IPS-20b (cell line): ENCODE results near the gene CEP104.

Experiments used
- H3K27ac ChIP-seq: one replicate; pipeline ENCODE4 v1.5.1; 2013; ENCODE audit warnings: low read length
- H3K27me3 ChIP-seq: 2 replicates; pipeline ENCODE4 v1.6.1; 2013; ENCODE audit warnings: mild to moderate bottlenecking, low read length, inconsistent platforms; ENCODE audit not compliant: insufficient read depth
- H3K36me3 ChIP-seq: 2 replicates; pipeline ENCODE4 v1.6.1; 2013; ENCODE audit warnings: low read depth, mild to moderate bottlenecking, inconsistent platforms, low read length, moderate library complexity; ENCODE audit not compliant: insufficient read depth
- H3K4me1 ChIP-seq: 2 replicates; pipeline ENCODE4 v1.6.1; 2013; ENCODE audit warnings: mild to moderate bottlenecking, control low read depth, inconsistent platforms, low read length, moderate library complexity; ENCODE audit not compliant: insufficient read depth
- H3K4me3 ChIP-seq: 2 replicates; pipeline ENCODE4 v1.5.1; 2013; ENCODE audit warnings: mild to moderate bottlenecking, low read length, inconsistent platforms
- H3K9ac ChIP-seq: 2 replicates; pipeline ENCODE4 v1.6.1; 2013; ENCODE audit warnings: low read depth, mild to moderate bottlenecking, inconsistent platforms, low read length, moderate library complexity
- H3K9me3 ChIP-seq: 2 replicates; pipeline ENCODE4 v1.6.1; 2013; ENCODE audit warnings: mild to moderate bottlenecking, low read depth, low read length, inconsistent platforms; ENCODE audit not compliant: insufficient read depth

CEP104 gene

DNA sequence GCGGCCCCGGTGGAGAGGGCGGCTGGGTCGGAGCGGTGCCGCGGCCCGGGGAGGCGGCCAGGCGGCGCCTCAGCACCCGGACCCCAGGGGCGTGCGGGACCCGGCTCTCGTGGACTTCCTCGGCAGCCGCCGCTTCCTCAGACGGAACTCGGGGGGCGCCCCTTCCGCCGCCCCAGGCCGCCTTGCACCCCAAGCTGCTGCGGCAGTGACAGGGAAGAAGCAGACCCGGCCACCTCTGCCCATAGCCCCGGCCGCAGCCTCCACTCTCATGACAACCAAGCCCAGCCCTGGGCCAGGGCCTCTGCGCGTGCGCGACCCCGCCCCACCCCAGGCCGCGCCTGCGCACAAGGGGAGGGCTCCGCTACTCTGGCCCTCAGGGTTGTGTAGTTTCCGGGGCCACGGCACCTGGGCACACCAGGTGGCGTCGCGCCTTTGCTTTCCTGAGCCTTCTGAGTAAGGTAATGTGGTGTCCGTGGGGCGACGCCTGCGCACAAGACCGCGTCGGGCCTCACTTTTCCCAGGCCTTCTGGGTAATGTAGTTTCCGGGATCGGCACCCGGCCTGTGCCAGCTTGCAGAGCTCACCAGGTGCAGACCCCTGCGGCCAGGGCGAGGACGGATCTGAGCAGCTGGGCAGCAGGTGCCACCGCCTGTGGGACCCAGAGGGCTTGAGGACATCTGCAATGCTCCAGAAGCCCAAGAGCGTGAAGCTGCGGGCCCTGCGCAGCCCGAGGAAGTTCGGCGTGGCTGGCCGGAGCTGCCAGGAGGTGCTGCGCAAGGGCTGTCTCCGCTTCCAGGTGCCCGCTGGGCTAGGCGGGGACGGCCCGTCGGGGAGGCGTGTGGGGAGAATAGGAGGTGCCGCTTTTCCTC, at the start of gene CEP104, which contains the start of gene DFFB:
CEP104 (minus strand) TSS at position 289 of the 868 bp plus-strand sequence. CDS start 4,804 bp downstream, outside the sequence.
DFFB (plus strand) TSS at position 554 of the 868 bp plus-strand sequence; CDS start at position 682, 128 bp downstream.
- no peaks in the 10 kb centered on the region for H3K36me3 ChIP-seq
- peaks cover 25% of the 10 kb centered on the region for H3K27me3 ChIP-seq
- H3K4me1 ChIP-seq, result peaks cover 7% of the 10 kb centered on the region; the same call in 1 of the 2 replicates
- no peak within 1 kb of the TSS for H3K27ac ChIP-seq
- H3K9ac ChIP-seq, result peak within 1 kb of the TSS; percentile 63; the same call in 1 of the 2 replicates
- H3K9me3 ChIP-seq, result no peaks in the 10 kb centered on the region
- H3K4me3 ChIP-seq, result peak within 1 kb of the TSS; percentile 93

DNA sequence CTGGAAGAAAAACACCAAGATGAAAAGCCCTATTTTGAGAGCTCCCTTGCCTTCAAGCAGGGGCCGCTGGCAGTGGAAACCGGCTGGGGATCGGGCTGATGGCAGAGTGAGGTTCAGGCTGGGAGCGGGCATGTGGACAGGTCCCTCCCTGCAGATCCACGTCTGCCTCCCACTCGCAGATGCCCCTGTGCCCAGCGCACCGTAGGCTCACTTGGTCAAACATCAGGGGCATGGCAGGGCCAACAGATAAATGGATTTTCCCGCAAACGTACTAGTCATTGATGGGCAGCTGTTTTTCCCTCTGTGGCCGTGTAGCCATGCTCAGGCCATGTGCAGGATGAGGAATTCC, 49.6 kb upstream of the CEP104 start:
- no peak overlapping the region for H3K4me3 ChIP-seq
- peaks cover 3% of the 10 kb centered on the region; the same call in 1 of the 2 replicates for H3K27me3 ChIP-seq
- H3K9ac ChIP-seq, result no peak overlapping the region
- no peaks in the 10 kb centered on the region; the same call in 1 of the 2 replicates for H3K4me1 ChIP-seq
- H3K36me3 ChIP-seq, result no peaks in the 10 kb centered on the region
- H3K9me3 ChIP-seq, result no peaks in the 10 kb centered on the region
- no peak overlapping the region for H3K27ac ChIP-seq

DNA sequence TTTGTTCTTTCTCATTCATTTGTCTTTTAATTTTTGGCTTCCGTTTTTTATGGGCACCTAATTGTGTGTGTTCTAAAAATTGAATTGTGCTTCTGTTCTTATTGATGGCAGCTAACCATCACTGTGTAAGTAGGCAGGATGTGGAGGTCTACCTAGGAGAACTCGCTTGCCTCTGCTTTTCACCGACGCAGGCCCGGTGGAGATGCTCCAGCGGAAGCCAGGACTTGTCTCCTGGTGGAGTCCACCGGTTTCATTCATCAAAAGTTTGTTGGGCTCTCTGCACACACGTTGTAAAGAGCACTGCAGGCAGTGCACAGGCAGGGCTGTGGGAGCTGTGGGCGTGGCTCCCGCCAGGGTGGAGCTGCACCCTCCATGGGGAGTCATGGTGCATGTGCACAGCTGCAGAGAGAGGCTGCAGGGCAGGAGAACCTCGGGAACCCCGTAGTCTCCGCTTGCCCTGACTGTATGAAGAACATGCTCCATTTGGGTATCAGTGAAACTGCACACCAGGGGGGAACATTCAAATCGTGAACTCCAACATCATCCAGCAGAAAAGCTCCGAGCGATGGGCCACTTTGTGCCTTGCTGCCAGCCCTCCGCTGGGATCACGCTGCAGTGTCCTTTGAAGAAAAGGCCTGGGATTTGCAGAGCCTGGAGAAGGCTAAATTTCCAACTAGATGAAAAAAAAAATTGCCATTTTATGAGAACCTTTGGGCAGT, 49.1 kb upstream of the CEP104 start:
- Histone ChIP-seq H3K27me3 (no peaks in the 10 kb centered on the region), H3K4me1 (no peaks in the 10 kb centered on the region; the same call in 1 of the 2 replicates), H3K4me3 (no peak overlapping the region), H3K9ac (no peak overlapping the region), H3K36me3 (no peaks in the 10 kb centered on the region), H3K27ac (no peak overlapping the region), H3K9me3 (no peaks in the 10 kb centered on the region)

DNA sequence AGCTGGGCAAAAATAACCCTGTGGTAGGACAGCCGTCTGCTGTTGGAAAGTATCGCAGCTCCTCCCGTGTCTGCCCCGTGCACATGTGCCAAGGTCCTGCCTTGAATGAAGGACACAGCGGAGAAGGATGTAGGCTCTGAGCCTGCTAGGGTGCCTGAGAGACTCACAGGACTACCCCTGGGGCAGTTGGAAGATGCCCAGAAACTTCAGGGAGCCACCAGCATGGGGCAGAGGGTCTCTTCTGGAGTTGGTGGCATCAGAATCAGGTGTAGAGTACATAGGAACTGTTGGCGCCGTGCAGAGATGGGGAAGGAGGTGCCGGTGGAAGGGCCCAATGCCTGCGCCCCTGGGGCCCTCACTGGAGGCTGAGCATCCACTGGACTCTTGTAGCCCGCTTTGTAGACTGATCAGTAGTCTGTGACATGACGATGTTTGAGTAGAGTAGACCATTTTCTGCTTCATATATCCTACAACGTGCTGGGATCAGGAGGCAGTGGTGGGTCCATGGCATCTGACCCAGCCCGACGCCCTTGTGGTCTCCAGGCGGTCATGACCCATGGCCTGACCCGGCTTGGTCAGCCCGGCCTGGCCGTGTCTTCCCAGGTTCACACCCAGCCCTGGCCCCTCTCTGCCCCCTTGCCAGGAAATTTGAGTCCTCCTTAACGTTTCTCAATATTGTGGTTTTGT, 48.4 kb upstream of the CEP104 start:
- H3K9me3 ChIP-seq, result no peaks in the 10 kb centered on the region
- no peaks in the 10 kb centered on the region for H3K27me3 ChIP-seq
- no peaks in the 10 kb centered on the region; the same call in 1 of the 2 replicates for H3K4me1 ChIP-seq
- H3K4me3 ChIP-seq, result no peak overlapping the region
- H3K36me3 ChIP-seq, result no peaks in the 10 kb centered on the region
- no peak overlapping the region for H3K9ac ChIP-seq
- H3K27ac ChIP-seq, result no peak overlapping the region

DNA sequence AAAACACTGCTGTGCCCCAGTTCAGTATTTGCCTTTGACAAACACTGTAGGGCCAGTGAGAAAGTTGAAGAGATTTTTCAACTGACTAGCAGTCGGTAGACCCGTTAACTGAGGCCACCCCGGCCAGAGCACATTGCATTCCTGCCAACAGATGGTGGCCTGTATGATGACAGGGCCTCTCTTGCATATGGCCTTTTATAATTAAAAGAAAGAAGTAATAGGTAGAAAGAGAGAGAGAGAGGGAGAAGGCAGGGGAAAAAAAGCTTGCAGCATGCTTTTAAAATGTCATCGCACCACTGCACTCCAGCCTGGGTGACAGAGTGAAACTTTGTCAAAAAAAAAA, 47.8 kb upstream of the CEP104 start:
- Histone ChIP-seq H3K4me1 (no peaks in the 10 kb centered on the region; the same call in 1 of the 2 replicates), H3K4me3 (no peak overlapping the region), H3K27me3 (no peaks in the 10 kb centered on the region), H3K27ac (no peak overlapping the region), H3K9me3 (no peaks in the 10 kb centered on the region), H3K36me3 (no peaks in the 10 kb centered on the region), H3K9ac (no peak overlapping the region)

DNA sequence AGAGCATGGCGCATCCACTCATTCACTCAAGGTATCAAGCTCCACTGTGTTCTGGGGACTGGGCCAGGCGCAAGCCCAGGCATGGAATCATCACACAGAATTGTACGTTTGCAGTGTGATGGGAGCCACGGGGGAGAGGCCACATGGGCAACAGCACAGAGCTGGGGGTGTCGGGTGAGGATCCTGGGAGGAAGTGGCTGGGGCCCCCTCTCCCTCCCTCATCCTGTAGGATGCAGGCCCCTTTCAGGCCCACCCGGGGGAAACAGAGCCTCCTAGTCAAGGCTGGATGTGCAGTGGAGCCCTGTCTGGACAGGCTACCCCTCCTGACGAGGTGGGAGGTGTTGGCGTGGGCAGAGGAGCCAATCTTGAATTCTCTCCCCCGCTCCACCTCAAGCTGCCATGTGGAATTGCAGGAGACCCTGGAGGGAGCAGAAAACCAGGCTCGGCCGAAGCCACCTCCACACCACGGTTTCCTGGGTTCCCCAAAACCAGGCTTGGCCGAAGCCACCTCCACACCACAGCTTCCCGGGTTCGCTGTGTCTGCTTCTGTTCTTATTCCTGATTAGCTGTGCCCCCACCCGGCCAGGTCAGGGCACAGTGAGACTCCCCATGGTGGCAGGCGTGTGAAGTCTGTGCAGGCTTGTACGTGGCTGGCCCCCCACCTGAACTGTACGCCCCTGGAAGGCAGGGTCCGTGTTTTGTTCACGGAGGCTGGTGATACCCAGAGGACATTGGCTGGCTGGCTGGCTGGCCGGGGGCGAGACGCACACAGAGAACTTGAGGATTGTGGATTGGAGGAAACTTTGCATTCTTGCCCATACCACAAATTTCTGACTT, 47.2 kb upstream of the CEP104 start:
- no peaks in the 10 kb centered on the region for H3K27me3 ChIP-seq
- no peak overlapping the region for H3K4me3 ChIP-seq
- H3K4me1 ChIP-seq, result no peaks in the 10 kb centered on the region; the same call in 1 of the 2 replicates
- no peaks in the 10 kb centered on the region for H3K9me3 ChIP-seq
- no peak overlapping the region for H3K27ac ChIP-seq
- H3K9ac ChIP-seq, result no peak overlapping the region
- no peaks in the 10 kb centered on the region for H3K36me3 ChIP-seq

DNA sequence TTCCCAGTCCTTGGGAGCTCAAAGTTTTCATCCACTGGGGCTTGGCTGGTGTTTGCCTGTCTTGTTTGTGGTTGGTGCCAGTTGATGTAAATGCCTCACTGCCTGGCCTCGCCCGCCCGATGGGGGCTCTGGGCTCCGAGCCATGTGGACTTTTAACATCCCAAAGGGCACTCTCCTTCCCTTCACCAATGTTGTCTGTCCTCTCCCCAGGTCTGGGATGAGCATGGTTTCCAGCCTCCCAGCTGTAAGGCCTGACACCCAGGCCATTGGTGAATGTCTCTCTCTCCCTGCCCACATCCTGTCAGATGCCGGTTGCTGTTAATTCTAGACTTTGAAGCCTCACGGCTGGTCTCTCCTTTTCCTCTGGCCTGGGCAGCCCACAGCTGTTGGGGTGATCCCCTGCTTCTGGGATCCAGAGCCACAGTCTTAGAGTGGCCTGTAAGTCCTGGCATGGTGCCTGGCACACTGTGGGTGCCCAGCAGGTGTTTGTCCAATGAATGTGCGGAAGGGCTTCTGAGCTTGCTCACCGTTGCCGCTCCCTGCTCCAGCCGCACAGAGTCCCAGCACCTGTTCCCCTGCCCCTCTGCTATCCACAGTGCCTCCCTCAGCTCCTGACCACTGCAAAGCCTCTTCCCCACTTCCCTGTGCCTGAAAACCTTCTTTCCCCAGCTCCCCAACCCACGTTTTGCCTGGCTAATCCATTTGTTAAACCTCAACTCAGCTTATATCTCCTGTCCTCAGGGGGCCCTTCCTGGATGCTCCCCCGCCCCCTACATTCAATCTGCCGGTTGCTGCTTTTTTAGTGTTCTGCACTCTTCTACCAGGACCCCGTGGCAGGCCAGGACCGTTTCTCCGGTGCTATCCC, 46.4 kb upstream of the CEP104 start:
- Histone ChIP-seq H3K4me3 (no peak overlapping the region), H3K9me3 (no peaks in the 10 kb centered on the region), H3K36me3 (no peaks in the 10 kb centered on the region), H3K27me3 (no peaks in the 10 kb centered on the region), H3K4me1 (peaks cover 4% of the 10 kb centered on the region; the same call in 1 of the 2 replicates), H3K9ac (no peak overlapping the region), H3K27ac (no peak overlapping the region)

DNA sequence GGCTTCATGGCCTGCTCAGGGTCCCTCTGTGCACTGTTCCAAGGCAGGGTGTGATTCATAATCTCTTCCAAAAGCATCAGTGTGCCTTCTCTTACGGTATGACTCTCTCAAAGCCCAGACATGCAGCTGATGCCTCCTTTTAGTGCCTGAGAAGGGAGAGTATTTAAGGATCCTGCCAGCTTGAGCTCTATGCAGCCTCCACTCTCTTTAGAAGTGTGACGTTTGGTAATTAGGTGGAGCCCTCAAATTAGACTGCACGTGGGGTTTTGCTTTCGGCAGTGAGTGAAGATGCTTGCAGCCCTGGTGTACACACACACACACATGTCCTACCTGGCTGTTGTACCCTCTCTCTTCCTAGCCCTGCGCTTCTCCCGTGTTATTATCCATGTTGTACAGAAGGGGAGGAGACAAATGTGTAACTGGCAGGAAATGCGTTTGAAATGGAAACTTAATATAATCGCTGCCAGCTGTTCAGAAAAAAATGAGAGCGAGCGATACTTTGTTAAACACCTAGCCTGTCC, 45.6 kb upstream of the CEP104 start:
- Histone ChIP-seq H3K36me3 (no peaks in the 10 kb centered on the region), H3K9ac (no peak overlapping the region), H3K4me3 (no peak overlapping the region), H3K4me1 (peaks cover 4% of the 10 kb centered on the region; the same call in 1 of the 2 replicates), H3K9me3 (no peaks in the 10 kb centered on the region), H3K27ac (no peak overlapping the region), H3K27me3 (no peaks in the 10 kb centered on the region)

DNA sequence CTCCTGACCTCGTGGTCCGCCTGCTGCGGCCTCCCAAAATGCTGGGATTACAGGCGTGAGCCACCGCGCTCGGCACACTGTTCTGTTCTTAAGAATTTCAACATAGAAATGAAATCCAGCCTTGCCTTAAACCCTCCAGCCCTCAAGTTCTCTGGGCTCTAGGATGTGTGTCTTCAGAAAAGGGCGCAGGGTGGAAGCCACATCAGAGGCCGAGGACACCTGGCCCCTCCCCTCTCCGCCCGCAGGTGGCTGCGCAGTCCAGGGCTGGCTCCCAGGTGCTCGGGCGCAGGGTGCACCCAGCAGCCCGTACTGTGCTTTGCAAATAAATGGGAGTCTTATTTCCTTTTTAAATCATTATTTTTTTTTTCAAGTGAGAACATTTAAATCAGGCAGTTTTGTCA, 45.1 kb upstream of the CEP104 start:
- H3K9me3 ChIP-seq, result no peaks in the 10 kb centered on the region
- H3K4me1 ChIP-seq, result peaks cover 4% of the 10 kb centered on the region; the same call in 1 of the 2 replicates
- no peaks in the 10 kb centered on the region for H3K36me3 ChIP-seq
- no peaks in the 10 kb centered on the region for H3K27me3 ChIP-seq
- H3K4me3 ChIP-seq, result no peak overlapping the region
- H3K9ac ChIP-seq, result no peak overlapping the region
- no peak overlapping the region for H3K27ac ChIP-seq

DNA sequence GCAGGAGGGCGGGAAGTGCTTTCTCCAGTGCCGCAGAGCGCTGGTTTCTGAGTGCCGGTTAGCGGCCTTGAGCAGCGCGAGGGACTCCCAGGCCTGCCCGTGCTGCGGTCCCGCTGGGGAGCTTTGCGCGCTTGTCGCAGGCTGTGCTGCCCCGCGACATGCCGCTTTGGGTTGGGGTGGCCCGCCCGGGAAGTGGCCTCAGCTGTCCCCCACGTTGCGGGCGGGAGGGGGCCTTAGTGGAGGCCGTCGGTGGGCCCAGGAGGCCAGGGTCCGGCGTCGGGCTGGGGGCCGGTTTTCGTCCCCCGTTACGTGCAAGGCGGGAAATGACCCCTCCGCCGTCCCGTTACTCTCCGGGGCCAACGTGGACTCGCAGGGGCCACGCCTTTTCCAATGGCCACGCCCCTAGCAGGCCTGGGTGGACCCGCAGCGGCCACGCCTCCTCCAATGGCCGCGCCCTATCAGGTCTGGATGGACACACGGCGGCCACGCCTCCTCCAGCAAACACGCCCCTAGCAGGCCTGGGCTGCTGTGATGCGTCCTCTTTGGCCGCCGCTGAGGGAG, 44.0 kb upstream of the CEP104 start:
- Histone ChIP-seq H3K27ac (peak overlapping the region; percentile 92), H3K9ac (peak overlapping the region; percentile 95; the same call in 1 of the 2 replicates), H3K27me3 (no peaks in the 10 kb centered on the region), H3K4me3 (peak overlapping the region; percentile 93), H3K36me3 (no peaks in the 10 kb centered on the region), H3K9me3 (no peaks in the 10 kb centered on the region), H3K4me1 (peaks cover 4% of the 10 kb centered on the region; the same call in 1 of the 2 replicates)
